ENCODE results near the gene CCDC12.

CCDC12 gene

GRCh38 chr3:46994801-46995731, 18.5 kb upstream of the CCDC12 start:
- no peak for DNase-seq (ENCODE audit: low read depth)
- TF ChIP-seq CTCF (conservative IDR thresholded peaks at IDR 0.05; ENCODE audit: low read depth, low read length), result no peak
- H3K4me3 ChIP-seq (ENCODE audit: low read depth, low read length), result no peak overlapping the region

- no peak for TF ChIP-seq CTCF (conservative IDR thresholded peaks at IDR 0.05; ENCODE audit: low read depth, low read length)
- no peak overlapping the region for H3K4me3 ChIP-seq (ENCODE audit: low read depth, low read length)
- DNase-seq (ENCODE audit: low read depth), result no peak
These were observed 17.4 kb upstream of the CCDC12 start for GRCh38 chr3:46993986-46994385.

GRCh38 chr3:46993292-46993691, 16.7 kb upstream of the CCDC12 start:
- no peak overlapping the region for H3K4me3 ChIP-seq (ENCODE audit: low read depth, low read length)
- no peak for TF ChIP-seq CTCF (conservative IDR thresholded peaks at IDR 0.05; ENCODE audit: low read depth, low read length)
- no peak for DNase-seq (ENCODE audit: low read depth)

- H3K4me3 ChIP-seq (ENCODE audit: low read depth, low read length), result no peak overlapping the region
- TF ChIP-seq CTCF (conservative IDR thresholded peaks at IDR 0.05; ENCODE audit: low read depth, low read length), result no peak
- no peak for DNase-seq (ENCODE audit: low read depth)
These were observed 15.7 kb upstream of the CCDC12 start for GRCh38 chr3:46992231-46992630.

GRCh38 chr3:46991406-46992165, 15.0 kb upstream of the CCDC12 start:
- H3K4me3 ChIP-seq (ENCODE audit: low read depth, low read length), result no peak overlapping the region
- no peak for TF ChIP-seq CTCF (conservative IDR thresholded peaks at IDR 0.05; ENCODE audit: low read depth, low read length)
- no peak for DNase-seq (ENCODE audit: low read depth)

GRCh38 chr3:46990573-46991374, 14.2 kb upstream of the CCDC12 start:
- H3K4me3 ChIP-seq (ENCODE audit: low read depth, low read length), result no peak overlapping the region
- TF ChIP-seq CTCF (conservative IDR thresholded peaks at IDR 0.05; ENCODE audit: low read depth, low read length), result no peak

More at GRCh38 chr3:46990573-46991374, 14.2 kb upstream of the CCDC12 start:
- DNase-seq (ENCODE audit: low read depth), result no peak

Data from choroid plexus epithelial cell (primary cell).